Gastroesophageal sphincter (tissue), 3 donors: ENCODE results near the gene MYOZ3.

ENCODE experiments used
- EP300 ChIP-seq: sonication (generic); formaldehyde crosslinking; IDR thresholded peaks from one replicate; pipeline ENCODE4 v1.6.1; 2017; ENCODE audit warnings: antibody characterized with exemption, mild to moderate bottlenecking
- POLR2A ChIP-seq, 2 donors: fragments of 450-650 bp; IDR thresholded peaks; one replicate each; pipeline ENCODE4 v1.6.1; 2017; ENCODE audit warnings: antibody characterized with exemption in 2 of 2, mild to moderate bottlenecking in 2 of 2, moderate library complexity in 1 of 2
- TF ChIP-seq, protein P1 (sequence below), 4 experiments: fragments of 200-600 bp in 2 of 4; fragments of 450-650 bp in 2 of 4; sonication (generic) in 1 of 4; IDR thresholded peaks; one replicate each; pipeline ENCODE4 v1.5.1; 2017 to 2019; ENCODE audit warnings: antibody characterized with exemption in 4 of 4, mild to moderate bottlenecking in 2 of 4, moderate library complexity in 2 of 4

DNA sequence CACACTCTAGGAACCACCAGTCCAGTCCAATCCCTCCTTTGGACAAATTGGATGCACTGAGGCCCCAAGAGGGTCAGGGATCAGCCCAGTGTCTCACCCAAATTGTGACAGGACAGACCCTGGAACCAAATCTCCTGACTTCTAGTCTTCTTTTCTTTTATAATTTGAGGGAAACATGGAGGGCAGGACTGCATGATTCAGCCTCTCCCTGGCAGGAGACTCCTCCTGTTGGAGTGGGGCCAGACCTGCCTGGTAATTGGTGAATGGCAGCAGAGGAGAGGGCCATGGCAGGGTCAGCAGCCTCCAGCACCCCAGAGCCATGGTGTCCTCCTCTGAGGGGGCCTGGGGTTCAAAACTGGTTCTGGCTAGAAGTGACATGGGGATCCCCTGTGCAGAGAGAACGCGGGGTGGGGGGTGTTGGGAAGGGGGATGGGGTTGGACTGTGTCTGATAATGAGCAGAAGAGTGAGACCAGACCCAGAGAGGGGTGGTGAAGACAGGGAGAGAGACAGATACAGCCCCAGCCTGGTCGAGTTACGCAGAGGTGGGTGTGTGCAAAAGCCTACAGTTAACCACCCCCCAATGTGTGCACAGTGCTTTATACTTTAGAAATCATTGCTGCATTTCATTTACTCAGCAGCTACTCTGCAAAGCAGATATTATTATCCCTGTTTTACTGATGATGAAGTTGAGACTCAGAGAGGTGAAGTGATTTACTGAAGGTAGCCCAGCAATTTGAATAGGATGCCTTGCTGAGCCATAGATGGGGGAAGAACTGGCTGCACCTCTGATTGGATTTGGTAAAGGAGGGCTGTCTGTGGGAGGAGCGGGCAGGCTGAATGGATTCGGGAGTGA lies 24.4 kb upstream of the MYOZ3 start:
- TF ChIP-seq, protein P1, sequence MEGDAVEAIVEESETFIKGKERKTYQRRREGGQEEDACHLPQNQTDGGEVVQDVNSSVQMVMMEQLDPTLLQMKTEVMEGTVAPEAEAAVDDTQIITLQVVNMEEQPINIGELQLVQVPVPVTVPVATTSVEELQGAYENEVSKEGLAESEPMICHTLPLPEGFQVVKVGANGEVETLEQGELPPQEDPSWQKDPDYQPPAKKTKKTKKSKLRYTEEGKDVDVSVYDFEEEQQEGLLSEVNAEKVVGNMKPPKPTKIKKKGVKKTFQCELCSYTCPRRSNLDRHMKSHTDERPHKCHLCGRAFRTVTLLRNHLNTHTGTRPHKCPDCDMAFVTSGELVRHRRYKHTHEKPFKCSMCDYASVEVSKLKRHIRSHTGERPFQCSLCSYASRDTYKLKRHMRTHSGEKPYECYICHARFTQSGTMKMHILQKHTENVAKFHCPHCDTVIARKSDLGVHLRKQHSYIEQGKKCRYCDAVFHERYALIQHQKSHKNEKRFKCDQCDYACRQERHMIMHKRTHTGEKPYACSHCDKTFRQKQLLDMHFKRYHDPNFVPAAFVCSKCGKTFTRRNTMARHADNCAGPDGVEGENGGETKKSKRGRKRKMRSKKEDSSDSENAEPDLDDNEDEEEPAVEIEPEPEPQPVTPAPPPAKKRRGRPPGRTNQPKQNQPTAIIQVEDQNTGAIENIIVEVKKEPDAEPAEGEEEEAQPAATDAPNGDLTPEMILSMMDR (IDR thresholded peaks at IDR 0.05): no peak
- TF ChIP-seq EP300: no peak
- TF ChIP-seq POLR2A (IDR thresholded peaks at IDR 0.05): no peak
